Right cardiac atrium (tissue), 5 donors: Measurements from ENCODE around the gene MPV17L2. TPM values are rescaled to one million over a fixed set of nuclear protein-coding genes. Genes with fewer than 3 reads are reported as not detected.

ENCODE experiments used
- ATAC-seq, 2 donors: fragments of 200-7000 bp; cut with Tn5 transposase; one replicate each; pipeline versions ENCODE4 v1.8.0 to v1.9.1; 2020; ENCODE audit warnings: moderate library complexity in 2 of 2, mild to moderate bottlenecking in 1 of 2
- DNase-seq, 3 donors: peaks; one replicate each; pipeline ENCODE4 v3.0.0-alpha.2; 2020
- H3K27ac ChIP-seq: one replicate; pipeline ENCODE4 v1.5.1; 2013; ENCODE audit warnings: mild to moderate bottlenecking, low read length, control low read depth, moderate library complexity
- H3K27me3 ChIP-seq: one replicate; pipeline ENCODE4 v1.6.1; 2013; ENCODE audit not compliant: control insufficient read depth, insufficient read depth
- H3K4me1 ChIP-seq: one replicate; pipeline ENCODE4 v1.6.1; 2013; ENCODE audit warnings: low read length; ENCODE audit not compliant: control insufficient read depth, insufficient read depth
- H3K4me3 ChIP-seq: one replicate; pipeline ENCODE4 v1.5.1; 2013; ENCODE audit warnings: low read length, control low read depth
- H3K9me3 ChIP-seq: one replicate; pipeline ENCODE4 v1.6.1; 2013; ENCODE audit warnings: low read length; ENCODE audit not compliant: control insufficient read depth
- WGBS: extraction: QIAGEN DNeasy Blood & Tissue Kit; methylation state at CpG from one replicate; pipeline ENCODE4 v1.1.7; 2013; 5-methylcytosine and 5-hydroxymethylcytosine counted together
- intact Hi-C, 4 donors: fragments of 100-400 bp; cut with DNase I; formaldehyde crosslinking; loops; one replicate each; pipeline versions ENCODE4 v1.11.0 to v1.14.0; 2022 to 2023
- polyA plus RNA-seq: library from polyadenylated mRNA; stranded (reverse); fragments of 200-250 nt; gene quantifications from one replicate; pipeline ENCODE4 v1.2.3, GENCODE V29; 2013
- total RNA-seq, 4 donors: library from RNA; stranded (reverse); fragmentation: NEBNext Ultra II Directional; extraction: Animal tissue kit (Norgen Biotek cat#: 25700); gene quantifications; one replicate each; pipeline ENCODE4 v1.2.1, GENCODE V29; 2021
- donor health status: healthy with polysubstance abuse.
- donor health status: DM: no; HTN: yes; CAD: no.
- donor health status: DM: no; HTN: no; CAD: no.
- donor health status: DM: no; HTN: yes; CAD: no; lungs with severe emphysema.
- donor health status: DM: yes; HTN: yes; CAD: no.

MPV17L2 gene
- total and polyA plus RNA-seq, 5 donors: 8.0 to 19.5 (median 11.4) TPM

- DNase-seq (peak; percentile 29 to 83 (median 67)), ATAC-seq (no peak)
- Histone ChIP-seq H3K9me3 (no peaks in the 10 kb centered on the region), H3K27ac (peak within 1 kb of the TSS; percentile 10), H3K27me3 (no peaks in the 10 kb centered on the region), H3K4me3 (no peak within 1 kb of the TSS), H3K4me1 (peaks cover 5% of the 10 kb centered on the region)
- 3% methylated on average over 51 of the region's 51 CpGs for WGBS
- intact Hi-C loops: no loop called here
Measured at GRCh38 chr19:18225702-18226468, 32.9 kb downstream of the MPV17L2 start, which contains the start of gene PDE4C. PDE4C (minus strand) TSS chr19:18226438; CDS start chr19:18226415, 23 bp downstream.

- H3K4me3 ChIP-seq: no peak overlapping the region
- H3K27me3 ChIP-seq: no peaks in the 10 kb centered on the region
- H3K27ac ChIP-seq: no peak overlapping the region
- 81% methylated on average over 18 of the region's 18 CpGs for WGBS
- intact Hi-C loops: no loop called here
- no peaks in the 10 kb centered on the region for H3K9me3 ChIP-seq
- DNase-seq (peak in 1 of 3 donors; percentile 34), ATAC-seq (no peak)
- peaks cover 5% of the 10 kb centered on the region for H3K4me1 ChIP-seq
Measured at GRCh38 chr19:18226956-18227780, 34.1 kb downstream of the MPV17L2 start.

- ATAC-seq (no peak), DNase-seq (peak in 1 of 3 donors; percentile 39)
- intact Hi-C loops: no loop called here
- Histone ChIP-seq H3K27me3 (no peaks in the 10 kb centered on the region), H3K9me3 (no peaks in the 10 kb centered on the region), H3K27ac (no peak overlapping the region), H3K4me1 (peaks cover 5% of the 10 kb centered on the region), H3K4me3 (no peak overlapping the region)
- 49% methylated on average over 6 of the region's 6 CpGs for WGBS
Measured at GRCh38 chr19:18227781-18228271, 34.8 kb downstream of the MPV17L2 start.

GRCh38 chr19:18229474-18229873, 36.5 kb downstream of the MPV17L2 start:
- no peaks in the 10 kb centered on the region for H3K27me3 ChIP-seq
- intact Hi-C loops: no loop called here
- 77% methylated on average over 5 of the region's 5 CpGs for WGBS

GRCh38 chr19:18229915-18230314, 36.9 kb downstream of the MPV17L2 start:
- H3K4me3 ChIP-seq: no peak overlapping the region
- H3K27me3 ChIP-seq: no peaks in the 10 kb centered on the region
- DNase-seq (peak in 1 of 3 donors; percentile 1), ATAC-seq (no peak)
- intact Hi-C loops: no loop called here
- peaks cover 3% of the 10 kb centered on the region for H3K4me1 ChIP-seq
- 79% methylated on average over 4 of the region's 4 CpGs for WGBS
- peaks cover 4% of the 10 kb centered on the region for H3K9me3 ChIP-seq
- no peak overlapping the region for H3K27ac ChIP-seq

More at GRCh38 chr19:18229474-18229873, 36.5 kb downstream of the MPV17L2 start:
- Histone ChIP-seq H3K27ac (no peak overlapping the region), H3K4me3 (no peak overlapping the region), H3K9me3 (peaks cover 4% of the 10 kb centered on the region), H3K4me1 (peaks cover 5% of the 10 kb centered on the region)
- DNase-seq (peak in 1 of 3 donors; percentile 21), ATAC-seq (no peak)

- Histone ChIP-seq H3K27me3 (no peaks in the 10 kb centered on the region), H3K27ac (no peak overlapping the region), H3K4me1 (no peaks in the 10 kb centered on the region), H3K9me3 (peaks cover 4% of the 10 kb centered on the region), H3K4me3 (no peak overlapping the region)
- DNase-seq (peak in 1 of 3 donors; percentile 33), ATAC-seq (peak in 1 of 2 donors; percentile 12)
- intact Hi-C loops: no loop called here
- WGBS: 58% methylated on average over 18 of the region's 18 CpGs
Measured at GRCh38 chr19:18230941-18231734, 38.1 kb downstream of the MPV17L2 start.

GRCh38 chr19:18231775-18232174, 38.8 kb downstream of the MPV17L2 start:
- no peaks in the 10 kb centered on the region for H3K27me3 ChIP-seq
- intact Hi-C loops: no loop called here
- no peak for DNase-seq
- no peak overlapping the region for H3K4me3 ChIP-seq
- ATAC-seq: no peak
- H3K9me3 ChIP-seq: peaks cover 4% of the 10 kb centered on the region
- no peaks in the 10 kb centered on the region for H3K4me1 ChIP-seq
- WGBS: 19% methylated on average over 4 of the region's 4 CpGs
- no peak overlapping the region for H3K27ac ChIP-seq

GRCh38 chr19:18232540-18233223, 39.7 kb downstream of the MPV17L2 start:
- ATAC-seq: no peak
- intact Hi-C loops: no loop called here
- Histone ChIP-seq H3K27ac (no peak overlapping the region), H3K9me3 (peaks cover 4% of the 10 kb centered on the region), H3K4me3 (no peak overlapping the region), H3K27me3 (no peaks in the 10 kb centered on the region), H3K4me1 (no peaks in the 10 kb centered on the region)
- DNase-seq: no peak
- 5% methylated on average over 46 of the region's 46 CpGs for WGBS

GRCh38 chr19:18233224-18233825, 40.3 kb downstream of the MPV17L2 start:
- Histone ChIP-seq H3K4me3 (no peak overlapping the region), H3K27ac (no peak overlapping the region), H3K27me3 (no peaks in the 10 kb centered on the region), H3K4me1 (no peaks in the 10 kb centered on the region), H3K9me3 (peaks cover 4% of the 10 kb centered on the region)
- intact Hi-C loops: no loop called here
- ATAC-seq (peak; percentile 24 to 49), DNase-seq (peak in 2 of 3 donors; percentile 68 to 73)
- 19% methylated on average over 37 of the region's 37 CpGs for WGBS

GRCh38 chr19:18234194-18234593, 41.2 kb downstream of the MPV17L2 start:
- 30% methylated on average over 6 of the region's 6 CpGs for WGBS

More at GRCh38 chr19:18234194-18234593, 41.2 kb downstream of the MPV17L2 start:
- intact Hi-C loops: no loop called here
- Histone ChIP-seq H3K9me3 (peaks cover 4% of the 10 kb centered on the region), H3K4me1 (no peaks in the 10 kb centered on the region), H3K27me3 (no peaks in the 10 kb centered on the region), H3K27ac (no peak overlapping the region), H3K4me3 (no peak overlapping the region)
- no peak for DNase-seq
- no peak for ATAC-seq
